ENCODE measurements around the gene CELF4. TPM values are rescaled to one million over a fixed set of nuclear protein-coding genes. Genes with fewer than 3 reads are reported as not detected.

The CELF4 gene
- polyA plus RNA-seq, 4 donors: 3.2 to 7.8 (median 3.8) TPM; not detected in 1

DNA sequence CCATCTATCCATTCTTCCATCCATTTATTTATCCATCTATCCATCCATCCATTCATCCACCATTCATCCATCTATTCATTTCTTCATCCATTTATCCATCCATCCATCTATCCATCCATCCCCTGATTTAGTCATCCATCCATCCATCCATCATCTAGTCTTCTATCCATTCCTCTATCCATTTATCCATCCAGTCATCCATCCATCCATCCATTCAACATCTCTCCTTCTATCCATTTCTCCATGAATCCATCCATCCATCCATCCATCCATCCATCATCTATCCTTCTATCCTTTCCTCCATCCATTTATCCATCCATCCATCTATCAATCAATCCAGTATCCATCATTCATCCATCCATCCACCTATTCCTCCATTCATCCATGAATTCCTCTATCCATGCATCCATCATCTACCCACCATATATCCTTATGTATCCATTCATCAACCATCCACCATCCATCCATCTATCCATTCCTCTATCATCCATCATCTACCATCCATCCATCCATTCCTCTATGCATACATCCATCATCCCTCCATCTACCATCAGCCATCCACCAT lies 185.0 kb downstream of the CELF4 start:
- Histone ChIP-seq H3K27ac (ENCODE audit: low read depth in 1 of 3, low read length in 2 of 3) (no peak overlapping the region), H3K4me3 (ENCODE audit: low read depth in 1 of 3, low read length in 3 of 3) (no peak overlapping the region), H3K36me3 (ENCODE audit: control insufficient read depth in 3 of 3, insufficient read depth in 2 of 3, low read depth in 1 of 3, low read length in 3 of 3) (no peaks in the 10 kb centered on the region), H3K9me3 (ENCODE audit: control insufficient read depth in 2 of 2, insufficient read depth in 1 of 2, low read depth in 1 of 2, low read length in 1 of 2) (no peaks in the 10 kb centered on the region), H3K4me1 (ENCODE audit: control insufficient read depth in 3 of 3, insufficient read depth in 2 of 3, low read depth in 1 of 3, low read length in 2 of 3) (no peaks in the 10 kb centered on the region), H3K27me3 (ENCODE audit: control insufficient read depth in 3 of 3, insufficient read depth in 3 of 3, low read length in 3 of 3) (peaks cover 0 to 4% (median 2%) of the 10 kb centered on the region in 3 donors)
- DNase-seq (no peak), FAIRE-seq (no peak)

DNA sequence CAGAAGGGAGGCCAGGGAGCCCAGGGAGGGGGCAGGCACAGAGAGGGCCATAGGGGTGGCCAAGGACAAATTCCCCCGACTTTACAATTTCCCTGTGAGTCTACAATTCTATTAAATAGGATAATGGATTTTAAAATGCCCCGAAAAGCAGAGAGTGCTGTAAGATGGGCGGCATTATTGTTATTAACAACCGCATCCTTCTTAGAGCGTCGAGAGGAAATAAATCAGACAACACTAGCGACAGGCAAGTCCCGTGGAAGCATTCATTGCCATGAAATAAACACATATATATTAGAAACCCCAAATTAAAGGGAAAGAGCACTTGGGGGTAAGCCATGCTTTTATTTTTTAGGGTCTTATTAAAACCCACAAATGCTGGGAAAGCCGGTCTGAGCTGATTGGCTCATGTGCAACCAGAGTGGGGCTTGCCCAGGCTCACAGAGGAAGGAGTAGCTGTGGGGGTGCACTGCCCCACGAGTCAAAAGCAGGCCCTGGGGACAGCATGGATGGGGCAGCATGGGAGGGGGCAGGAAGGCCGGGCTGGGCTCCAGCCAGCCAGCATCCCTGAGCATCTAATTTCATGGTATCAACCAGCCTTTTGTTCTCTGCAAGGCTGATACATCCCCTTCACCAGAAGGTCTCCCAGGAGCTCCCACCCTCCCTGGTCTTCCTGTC lies 187.1 kb downstream of the CELF4 start:
- no peaks in the 10 kb centered on the region for H3K9me3 ChIP-seq (ENCODE audit: control insufficient read depth in 2 of 2, insufficient read depth in 1 of 2, low read depth in 1 of 2, low read length in 1 of 2)
- H3K27me3 ChIP-seq (ENCODE audit: control insufficient read depth in 3 of 3, insufficient read depth in 3 of 3, low read length in 3 of 3): peaks cover 0 to 9% (median 2%) of the 10 kb centered on the region in 3 donors
- 67 to 75% (median 74%) methylated on average over 11 of the region's 11 CpGs for WGBS, 3 donors
- H3K4me3 ChIP-seq (ENCODE audit: low read depth in 1 of 3, low read length in 3 of 3): no peak overlapping the region
- no peak overlapping the region for H3K27ac ChIP-seq (ENCODE audit: low read depth in 1 of 3, low read length in 2 of 3)
- H3K36me3 ChIP-seq (ENCODE audit: control insufficient read depth in 3 of 3, insufficient read depth in 2 of 3, low read depth in 1 of 3, low read length in 3 of 3): no peaks in the 10 kb centered on the region
- FAIRE-seq (no peak), DNase-seq (no peak)
- H3K4me1 ChIP-seq (ENCODE audit: control insufficient read depth in 3 of 3, insufficient read depth in 2 of 3, low read depth in 1 of 3, low read length in 2 of 3): no peaks in the 10 kb centered on the region

- FAIRE-seq (no peak), DNase-seq (no peak)
- Histone ChIP-seq H3K27me3 (ENCODE audit: control insufficient read depth in 3 of 3, insufficient read depth in 3 of 3, low read length in 3 of 3) (peaks cover 0 to 9% (median 0%) of the 10 kb centered on the region in 3 donors), H3K4me1 (ENCODE audit: control insufficient read depth in 3 of 3, insufficient read depth in 2 of 3, low read depth in 1 of 3, low read length in 2 of 3) (no peaks in the 10 kb centered on the region), H3K9me3 (ENCODE audit: control insufficient read depth in 2 of 2, insufficient read depth in 1 of 2, low read depth in 1 of 2, low read length in 1 of 2) (no peaks in the 10 kb centered on the region), H3K27ac (ENCODE audit: low read depth in 1 of 3, low read length in 2 of 3) (no peak overlapping the region), H3K36me3 (ENCODE audit: control insufficient read depth in 3 of 3, insufficient read depth in 2 of 3, low read depth in 1 of 3, low read length in 3 of 3) (no peaks in the 10 kb centered on the region), H3K4me3 (ENCODE audit: low read depth in 1 of 3, low read length in 3 of 3) (no peak overlapping the region)
- 50 to 63% (median 51%) methylated on average over 7 of the region's 7 CpGs for WGBS, 3 donors
Measured at GRCh38 chr18:37375181-37375580, 190.4 kb downstream of the CELF4 start.

- Histone ChIP-seq H3K4me3 (ENCODE audit: low read depth in 1 of 3, low read length in 3 of 3) (no peak overlapping the region), H3K4me1 (ENCODE audit: control insufficient read depth in 3 of 3, insufficient read depth in 2 of 3, low read depth in 1 of 3, low read length in 2 of 3) (no peaks in the 10 kb centered on the region), H3K27me3 (ENCODE audit: control insufficient read depth in 3 of 3, insufficient read depth in 3 of 3, low read length in 3 of 3) (peaks cover 0 to 3% (median 0%) of the 10 kb centered on the region in 3 donors), H3K27ac (ENCODE audit: low read depth in 1 of 3, low read length in 2 of 3) (no peak overlapping the region), H3K9me3 (ENCODE audit: control insufficient read depth in 2 of 2, insufficient read depth in 1 of 2, low read depth in 1 of 2, low read length in 1 of 2) (no peaks in the 10 kb centered on the region), H3K36me3 (ENCODE audit: control insufficient read depth in 3 of 3, insufficient read depth in 2 of 3, low read depth in 1 of 3, low read length in 3 of 3) (no peaks in the 10 kb centered on the region)
- FAIRE-seq (no peak), DNase-seq (no peak)
- 51 to 62% (median 56%) methylated on average over 10 of the region's 10 CpGs for WGBS, 3 donors
Measured at GRCh38 chr18:37368110-37368954, 197.3 kb downstream of the CELF4 start.

- H3K4me3 ChIP-seq (ENCODE audit: low read depth in 1 of 3, low read length in 3 of 3): no peak overlapping the region
- peaks cover 0 to 20% (median 6%) of the 10 kb centered on the region in 3 donors for H3K27me3 ChIP-seq (ENCODE audit: control insufficient read depth in 3 of 3, insufficient read depth in 3 of 3, low read length in 3 of 3)
- WGBS, 3 donors: 33 to 57% (median 50%) methylated on average over 2 of the region's 2 CpGs
- no peaks in the 10 kb centered on the region for H3K36me3 ChIP-seq (ENCODE audit: control insufficient read depth in 3 of 3, insufficient read depth in 2 of 3, low read depth in 1 of 3, low read length in 3 of 3)
- H3K9me3 ChIP-seq (ENCODE audit: control insufficient read depth in 2 of 2, insufficient read depth in 1 of 2, low read depth in 1 of 2, low read length in 1 of 2): no peaks in the 10 kb centered on the region
- no peak for DNase-seq
- no peak for FAIRE-seq
- H3K4me1 ChIP-seq (ENCODE audit: control insufficient read depth in 3 of 3, insufficient read depth in 2 of 3, low read depth in 1 of 3, low read length in 2 of 3): no peaks in the 10 kb centered on the region
- H3K27ac ChIP-seq (ENCODE audit: low read depth in 1 of 3, low read length in 2 of 3): no peak overlapping the region
Measured at GRCh38 chr18:37364237-37364636, 201.4 kb downstream of the CELF4 start.

GRCh38 chr18:37362158-37362890 lies 203.3 kb downstream of the CELF4 start:
- H3K4me3 ChIP-seq (ENCODE audit: low read depth in 1 of 3, low read length in 3 of 3): no peak overlapping the region
- no peaks in the 10 kb centered on the region for H3K36me3 ChIP-seq (ENCODE audit: control insufficient read depth in 3 of 3, insufficient read depth in 2 of 3, low read depth in 1 of 3, low read length in 3 of 3)
- WGBS, 3 donors: 7 to 27% (median 18%) methylated on average over 21 of the region's 21 CpGs

GRCh38 chr18:37361335-37362157 lies 204.1 kb downstream of the CELF4 start:
- Histone ChIP-seq H3K4me1 (ENCODE audit: control insufficient read depth in 3 of 3, insufficient read depth in 2 of 3, low read depth in 1 of 3, low read length in 2 of 3) (no peaks in the 10 kb centered on the region), H3K27me3 (ENCODE audit: control insufficient read depth in 3 of 3, insufficient read depth in 3 of 3, low read length in 3 of 3) (peaks cover 0 to 20% (median 6%) of the 10 kb centered on the region in 3 donors), H3K4me3 (ENCODE audit: low read depth in 1 of 3, low read length in 3 of 3) (no peak overlapping the region), H3K9me3 (ENCODE audit: control insufficient read depth in 2 of 2, insufficient read depth in 1 of 2, low read depth in 1 of 2, low read length in 1 of 2) (no peaks in the 10 kb centered on the region), H3K27ac (ENCODE audit: low read depth in 1 of 3, low read length in 2 of 3) (no peak overlapping the region), H3K36me3 (ENCODE audit: control insufficient read depth in 3 of 3, insufficient read depth in 2 of 3, low read depth in 1 of 3, low read length in 3 of 3) (no peaks in the 10 kb centered on the region)
- 38 to 45% (median 41%) methylated on average over 19 of the region's 19 CpGs for WGBS, 3 donors
- FAIRE-seq (no peak), DNase-seq (no peak)

More at GRCh38 chr18:37362158-37362890, 203.3 kb downstream of the CELF4 start:
- no peak for DNase-seq
- no peak overlapping the region for H3K27ac ChIP-seq (ENCODE audit: low read depth in 1 of 3, low read length in 2 of 3)
- FAIRE-seq: no peak
- no peaks in the 10 kb centered on the region for H3K9me3 ChIP-seq (ENCODE audit: control insufficient read depth in 2 of 2, insufficient read depth in 1 of 2, low read depth in 1 of 2, low read length in 1 of 2)
- no peaks in the 10 kb centered on the region for H3K4me1 ChIP-seq (ENCODE audit: control insufficient read depth in 3 of 3, insufficient read depth in 2 of 3, low read depth in 1 of 3, low read length in 2 of 3)
- H3K27me3 ChIP-seq (ENCODE audit: control insufficient read depth in 3 of 3, insufficient read depth in 3 of 3, low read length in 3 of 3): peaks cover 0 to 20% (median 6%) of the 10 kb centered on the region in 3 donors
